GM12878 (cell line): Measurements from ENCODE around the gene CDK16. TPM values are rescaled to one million over a fixed set of nuclear protein-coding genes. Genes with fewer than 3 reads are reported as not detected.

Experiments used
- ATAC-seq: fragments of 200-7000 bp; cut with Tn5 transposase; 3 replicates; pipeline ENCODE4 v1.9.1; 2020; ENCODE audit warnings: mild to moderate bottlenecking, moderate library complexity
- BruUV-seq: library from RNA; stranded (reverse); fragments of 400-500 nt; replicated peaks from 2 replicates; lab custom pipeline; 2021; lab: Mats Ljungman, UMichigan
- CTCF ChIA-PET: fragments of 300-600 bp; sonication (Branson Sonifier 250); formaldehyde crosslinking; extraction: SDS; loops from one replicate; lab custom pipeline; 2021; ENCODE audit warnings: inconsistent platforms; lab: Yijun Ruan, JAX
- POLR2A ChIA-PET: fragments of 350-600 bp; formaldehyde crosslinking; extraction: SDS; loops from one replicate; lab custom pipeline; 2021; ENCODE audit warnings: inconsistent platforms; lab: Charles Lee
- RAD21 ChIA-PET: fragments of 300-600 bp; sonication (Branson Sonifier 250); formaldehyde crosslinking; loops from one replicate; lab custom pipeline; 2023; ENCODE audit warnings: antibody characterized with exemption; ENCODE audit not compliant: unreplicated experiment; lab: Charles Lee
- SMC1A ChIA-PET: fragments of 300-600 bp; sonication (Branson Sonifier 250); formaldehyde crosslinking; loops from one replicate; lab custom pipeline; 2023; ENCODE audit not compliant: unreplicated experiment, uncharacterized antibody; lab: Charles Lee
- DNase-seq: peaks from one replicate; pipeline ENCODE4 v3.0.0-alpha.2; 2011; ENCODE audit warnings: low read depth, low spot score
- FAIRE-seq: peaks from 3 replicates; lab custom pipeline; 2011; peaks lifted over from hg19 to GRCh38; lab: Jason Lieb, UNC
- H2AFZ ChIP-seq: 2 replicates; pipeline ENCODE4 v1.6.0; 2011; ENCODE audit warnings: low read depth, low read length, control low read depth; ENCODE audit not compliant: control insufficient read depth
- H3K27ac ChIP-seq: 2 replicates; pipeline ENCODE4 v1.5.1; 2011; ENCODE audit warnings: control low read depth; ENCODE audit not compliant: control insufficient read depth, insufficient read depth
- H3K27me3 ChIP-seq, 2 experiments: replicated peaks in 1 of 2; 2 replicates each; pipeline versions ENCODE4 v1.6.0 to v1.6.1; 2011; ENCODE audit warnings: low read length in 1 of 2; ENCODE audit not compliant: control insufficient read depth in 2 of 2, insufficient read depth in 2 of 2
- H3K36me3 ChIP-seq, 2 experiments: 2 replicates each; pipeline ENCODE4 v1.5.1; 2011; ENCODE audit warnings: low read length in 1 of 2; ENCODE audit not compliant: control insufficient read depth in 2 of 2, insufficient read depth in 2 of 2
- H3K4me1 ChIP-seq: 2 replicates; pipeline ENCODE4 v1.6.1; 2011; ENCODE audit warnings: mild to moderate bottlenecking, low read length, moderate library complexity, mixed read lengths; ENCODE audit not compliant: control insufficient read depth, insufficient read depth
- H3K4me2 ChIP-seq: 2 replicates; pipeline ENCODE4 v1.6.0; 2011; ENCODE audit warnings: control low read depth; ENCODE audit not compliant: control insufficient read depth, insufficient read depth
- H3K4me3 ChIP-seq: fragments of 200-600 bp; sonication (generic); 2 replicates; pipeline ENCODE4 v1.5.1; 2016
- H3K79me2 ChIP-seq: 2 replicates; pipeline ENCODE4 v1.6.0; 2011; ENCODE audit warnings: low read length; ENCODE audit not compliant: control insufficient read depth, insufficient read depth
- H3K9ac ChIP-seq: 2 replicates; pipeline ENCODE4 v1.8.0; 2011; ENCODE audit warnings: low read length, control low read depth, mixed read lengths; ENCODE audit not compliant: control insufficient read depth, insufficient read depth
- H3K9me3 ChIP-seq: replicated peaks from 3 replicates; pipeline ENCODE4 v1.5.1; 2011; ENCODE audit warnings: mild to moderate bottlenecking, low read length; ENCODE audit not compliant: control insufficient read depth, insufficient read depth
- H4K20me1 ChIP-seq: 2 replicates; pipeline ENCODE4 v1.6.0; 2011; ENCODE audit not compliant: control insufficient read depth, insufficient read depth
- BMI1 ChIP-seq: fragments of 450-650 bp; IDR thresholded peaks from 2 replicates; pipeline ENCODE4 v1.6.1; 2016; ENCODE audit warnings: mild to moderate bottlenecking, moderate library complexity, borderline replicate concordance
- CUX1 ChIP-seq: IDR thresholded peaks from 2 replicates; pipeline ENCODE4 v1.6.1; 2012; ENCODE audit warnings: improper control_type of control experiment, low read depth, low read length; ENCODE audit not compliant: insufficient replicate concordance
- GATAD2B ChIP-seq: fragments of 450-650 bp; conservative IDR thresholded peaks from 2 replicates; pipeline ENCODE4 v1.6.1; 2017; ENCODE audit warnings: low read depth, mild to moderate bottlenecking, moderate library complexity
- MTA2 ChIP-seq: fragments of 450-650 bp; IDR thresholded peaks from 2 replicates; pipeline ENCODE4 v1.6.1; 2016; ENCODE audit warnings: low read depth, mild to moderate bottlenecking, moderate library complexity
- NFIC ChIP-seq: IDR thresholded peaks from 2 replicates; pipeline ENCODE4 v1.6.1; 2012; ENCODE audit warnings: low read depth, mild to moderate bottlenecking, inconsistent platforms, low read length, moderate library complexity
- NFYB ChIP-seq: IDR thresholded peaks from 2 replicates; pipeline ENCODE4 v1.6.1; 2011; ENCODE audit warnings: low read depth, mild to moderate bottlenecking, low read length, improper control_type of control experiment, moderate library complexity; ENCODE audit not compliant: insufficient read depth
- NR2F1 ChIP-seq: fragments of 450-650 bp; conservative IDR thresholded peaks from 2 replicates; pipeline ENCODE4 v1.6.1; 2017; ENCODE audit warnings: mild to moderate bottlenecking
- NRF1 ChIP-seq: conservative IDR thresholded peaks from 2 replicates; pipeline ENCODE4 v1.6.1; 2011; ENCODE audit warnings: mild to moderate bottlenecking, low read depth, low read length, improper control_type of control experiment
- SIN3A ChIP-seq: IDR thresholded peaks from 2 replicates; pipeline ENCODE4 v1.6.1; 2012; ENCODE audit warnings: low read depth, low read length, improper control_type of control experiment
- TCF7 ChIP-seq: IDR thresholded peaks from 2 replicates; pipeline ENCODE4 v1.6.1; 2014; ENCODE audit warnings: antibody characterized with exemption, borderline replicate concordance
- ZBTB33 ChIP-seq: fragments of 450-650 bp; IDR thresholded peaks from 2 replicates; pipeline ENCODE4 v1.6.1; 2017; ENCODE audit warnings: mild to moderate bottlenecking
- WGBS: methylation state at CpG from one replicate; pipeline ENCODE4 v1.1.6; 2016; ENCODE audit warnings: low lambda C conversion rate; ENCODE audit not compliant: insufficient replicate concordance, insufficient coverage; ENCODE audit errors: missing lambda C conversion rate; 5-methylcytosine and 5-hydroxymethylcytosine counted together
- in situ Hi-C: fragments of 300-500 bp; cut with MboI; formaldehyde crosslinking; loops from 9 replicates; pipeline ENCODE4 v1.14.3; 2018; ENCODE audit warnings: mixed read lengths
- intact Hi-C: fragments of 100-400 bp; cut with micrococcal nuclease; formaldehyde crosslinking; loops from one replicate; pipeline ENCODE4 v1.14.2; 2022; ENCODE audit not compliant: unreplicated experiment
- polyA plus RNA-seq, 11 experiments: library from polyadenylated mRNA; depleted of rRNA in 4 of 11; unstranded in 6 of 11; stranded (reverse) in 5 of 11; fragments of >200 nt; fragmentation: Nextera tagmentation in 4 of 11; fragmentation: Illumina TruSeq in 1 of 11; extraction: Ambion mirVana in 4 of 11; extraction: Trizol in 1 of 11; gene quantifications; 1 replicate in 1 of 11; 2 replicates in 10 of 11; pipeline versions ENCODE4 v1.2.1 to v1.2.3, GENCODE V29; 2011 to 2016; ENCODE audit warnings: inconsistent platforms in 2 of 11, missing spikeins in 2 of 11, low read depth in 1 of 11
- total RNA-seq, 4 experiments: library from RNA; depleted of rRNA in 3 of 4; stranded (reverse); fragments of >200 nt in 3 of 4; fragmentation: Illumina TruSeq in 1 of 4; extraction: Trizol in 1 of 4; gene quantifications; 2 replicates each; pipeline versions ENCODE4 v1.2.1 to v1.2.3, GENCODE V29; 2013 to 2021
- TF ChIP-seq, protein P1 (sequence below): fragments of 150-350 bp; IDR thresholded peaks from 2 replicates; pipeline ENCODE4 v1.6.1; 2014; ENCODE audit warnings: mild to moderate bottlenecking, low read depth, low read length

Gene CDK16
- total and polyA plus RNA-seq, 10 of the 15 experiments (the other 5 are each of a cell fraction or from before 2014, with no cell fraction given), result 2.4 to 75.1 (median 48.2) TPM

DNA sequence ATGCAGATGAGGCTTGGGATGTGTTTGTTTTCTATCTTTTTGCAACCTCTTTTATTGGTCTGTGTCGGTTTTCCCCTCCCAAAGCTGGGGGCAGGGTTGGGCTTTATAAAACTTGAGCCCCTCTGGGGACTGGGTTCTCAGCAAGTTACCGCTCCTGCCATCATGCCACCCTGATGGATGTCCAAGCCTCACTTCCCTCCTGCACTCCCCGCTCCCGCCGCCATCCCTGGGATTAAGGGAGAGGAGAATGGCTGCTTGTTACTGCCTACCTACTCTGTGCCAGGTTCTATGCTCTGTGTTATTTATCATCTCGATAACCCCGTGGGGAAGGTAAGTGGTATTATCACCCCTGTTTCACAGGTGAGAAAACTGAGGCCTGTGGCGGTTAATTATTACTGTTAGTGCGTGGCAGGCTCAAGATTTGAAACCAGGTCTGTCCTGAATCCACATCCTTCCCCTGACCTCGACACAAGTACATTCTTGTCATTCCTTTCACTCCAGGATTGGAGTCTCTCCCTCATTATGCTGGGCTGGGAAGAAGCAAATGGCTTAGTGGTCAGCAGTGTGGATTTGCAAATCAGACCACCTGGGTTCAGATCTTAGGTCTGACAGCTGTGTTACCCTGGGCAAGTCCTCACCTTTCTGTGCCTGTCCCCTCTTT lies 20.3 kb upstream of the CDK16 start:
- in situ Hi-C loops, result loop anchor here (5.0 to 10.0 kb wide), 2 partner anchors 324 to 457 kb away; partner anchors contain the start of genes ELK1 and UXT
- WGBS, result 94% methylated on average over 10 of the region's 10 CpGs
- ChIA-PET SMC1A (no interaction called here), CTCF (no interaction called here), POLR2A (no interaction called here), RAD21 (no interaction called here)
- Histone ChIP-seq H3K27ac (no peak overlapping the region), H3K27me3 (no peaks in the 10 kb centered on the region), H3K4me1 (peaks cover 13% of the 10 kb centered on the region), H3K9ac (no peak overlapping the region), H4K20me1 (peaks cover 9% of the 10 kb centered on the region; the same call in 1 of the 2 replicates), H3K4me3 (no peak overlapping the region), H2AFZ (no peak overlapping the region), H3K9me3 (no peaks in the 10 kb centered on the region), H3K4me2 (peak overlapping the region; percentile 13; the same call in 1 of the 2 replicates), H3K36me3 (peaks cover 36% of the 10 kb centered on the region in 2 experiments; a peak in 3 of 4 replicates), H3K79me2 (peaks cover 44% of the 10 kb centered on the region)
- intact Hi-C loops, result no loop called here
- ATAC-seq, result no peak
- no peak for FAIRE-seq
- TF ChIP-seq NFIC (no peak), NFYB (no peak), SIN3A (no peak), GATAD2B (no peak), CUX1 (no peak), BMI1 (no peak), NRF1 (no peak), TCF7 (no peak), NR2F1 (no peak), MTA2 (no peak), ZBTB33 (no peak)
- TF ChIP-seq, protein P1, sequence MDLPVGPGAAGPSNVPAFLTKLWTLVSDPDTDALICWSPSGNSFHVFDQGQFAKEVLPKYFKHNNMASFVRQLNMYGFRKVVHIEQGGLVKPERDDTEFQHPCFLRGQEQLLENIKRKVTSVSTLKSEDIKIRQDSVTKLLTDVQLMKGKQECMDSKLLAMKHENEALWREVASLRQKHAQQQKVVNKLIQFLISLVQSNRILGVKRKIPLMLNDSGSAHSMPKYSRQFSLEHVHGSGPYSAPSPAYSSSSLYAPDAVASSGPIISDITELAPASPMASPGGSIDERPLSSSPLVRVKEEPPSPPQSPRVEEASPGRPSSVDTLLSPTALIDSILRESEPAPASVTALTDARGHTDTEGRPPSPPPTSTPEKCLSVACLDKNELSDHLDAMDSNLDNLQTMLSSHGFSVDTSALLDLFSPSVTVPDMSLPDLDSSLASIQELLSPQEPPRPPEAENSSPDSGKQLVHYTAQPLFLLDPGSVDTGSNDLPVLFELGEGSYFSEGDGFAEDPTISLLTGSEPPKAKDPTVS, result no peak
- no peak for DNase-seq
- BruUV-seq, result no TSS peak
